ENCODE measurements around the gene STXBP5.

Gene STXBP5

GRCh38 chr6:147204060-147204785, at the start of gene STXBP5:
STXBP5 (plus strand) TSS chr6:147204417; CDS start chr6:147204533, 116 bp downstream.
- peak; percentile 42 for DNase-seq

- DNase-seq = no peak
Observed at GRCh38 chr6:147154454-147154853, 49.8 kb upstream of the STXBP5 start.

- DNase-seq = no peak
Observed at GRCh38 chr6:147156218-147156617, 48.0 kb upstream of the STXBP5 start.

- DNase-seq = no peak
Observed at GRCh38 chr6:147156799-147157382, 47.3 kb upstream of the STXBP5 start.

GRCh38 chr6:147157930-147158329, 46.3 kb upstream of the STXBP5 start:
- no peak for DNase-seq

GRCh38 chr6:147158881-147159280, 45.3 kb upstream of the STXBP5 start:
- DNase-seq = no peak

- no peak for DNase-seq
Observed at GRCh38 chr6:147159536-147160374, 44.5 kb upstream of the STXBP5 start.

- DNase-seq = no peak
Observed at GRCh38 chr6:147160593-147160992, 43.6 kb upstream of the STXBP5 start.

- no peak for DNase-seq
Observed at GRCh38 chr6:147161253-147161973, 42.8 kb upstream of the STXBP5 start.

- no peak for DNase-seq
Observed at GRCh38 chr6:147161974-147162495, 42.2 kb upstream of the STXBP5 start.

GRCh38 chr6:147164761-147165160, 39.5 kb upstream of the STXBP5 start:
- no peak for DNase-seq

GRCh38 chr6:147166360-147166944, 37.8 kb upstream of the STXBP5 start:
- no peak for DNase-seq

- DNase-seq = no peak
Observed at GRCh38 chr6:147166992-147167391, 37.2 kb upstream of the STXBP5 start.

GRCh38 chr6:147167576-147168461, 36.4 kb upstream of the STXBP5 start:
- no peak for DNase-seq

GRCh38 chr6:147169529-147169928, 34.7 kb upstream of the STXBP5 start:
- no peak for DNase-seq

- no peak for DNase-seq
Observed at GRCh38 chr6:147170269-147170668, 33.9 kb upstream of the STXBP5 start.

- DNase-seq = no peak
Observed at GRCh38 chr6:147173140-147173539, 31.1 kb upstream of the STXBP5 start.

GRCh38 chr6:147173675-147174308, 30.4 kb upstream of the STXBP5 start:
- DNase-seq = no peak

GRCh38 chr6:147176795-147177194, 27.4 kb upstream of the STXBP5 start:
- DNase-seq = no peak

- DNase-seq = no peak
Observed at GRCh38 chr6:147177286-147177685, 26.9 kb upstream of the STXBP5 start.

- no peak for DNase-seq
Observed at GRCh38 chr6:147178355-147178754, 25.9 kb upstream of the STXBP5 start.

Data from midbrain (tissue), 1 donor.